ENCODE measurements around the gene DSTYK. TPM values are rescaled to one million over a fixed set of nuclear protein-coding genes. Genes with fewer than 3 reads are reported as not detected.

DSTYK gene
- total RNA-seq, 1 donor from 2014 or later: 9.2 TPM

DNA sequence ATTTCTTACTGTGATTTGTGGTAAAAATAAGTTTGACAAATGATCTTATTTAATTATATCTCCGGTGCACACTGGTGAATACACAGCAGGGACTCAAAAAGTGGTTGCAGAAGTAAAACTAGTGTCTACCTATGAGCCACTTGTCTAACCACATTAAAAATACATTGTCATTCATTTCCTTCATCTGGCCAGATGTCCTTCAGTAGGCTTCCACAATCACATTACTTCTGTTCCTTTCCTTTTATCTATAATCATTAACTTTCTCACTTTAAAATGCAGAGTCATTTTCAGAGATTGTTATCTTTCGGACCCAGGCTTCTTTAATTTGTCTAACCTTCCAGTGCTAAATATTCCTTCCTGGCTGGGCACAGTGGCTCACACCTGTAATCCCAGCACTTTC, 92.8 kb downstream of the DSTYK start:
- Mint-ChIP-seq H3K27me3 (ENCODE audit: unreplicated experiment) (peaks cover 9% of the 10 kb centered on the region), H3K4me1 (ENCODE audit: low read depth, unreplicated experiment) (peaks cover 11% of the 10 kb centered on the region), H3K4me3 (ENCODE audit: unreplicated experiment) (no peak overlapping the region), H3K9me3 (ENCODE audit: unreplicated experiment) (peaks cover 7% of the 10 kb centered on the region), H3K36me3 (ENCODE audit: unreplicated experiment) (no peaks in the 10 kb centered on the region), H3K27ac (ENCODE audit: unreplicated experiment) (no peak overlapping the region)
- DNase-seq: no peak
- TF ChIP-seq, protein P1, sequence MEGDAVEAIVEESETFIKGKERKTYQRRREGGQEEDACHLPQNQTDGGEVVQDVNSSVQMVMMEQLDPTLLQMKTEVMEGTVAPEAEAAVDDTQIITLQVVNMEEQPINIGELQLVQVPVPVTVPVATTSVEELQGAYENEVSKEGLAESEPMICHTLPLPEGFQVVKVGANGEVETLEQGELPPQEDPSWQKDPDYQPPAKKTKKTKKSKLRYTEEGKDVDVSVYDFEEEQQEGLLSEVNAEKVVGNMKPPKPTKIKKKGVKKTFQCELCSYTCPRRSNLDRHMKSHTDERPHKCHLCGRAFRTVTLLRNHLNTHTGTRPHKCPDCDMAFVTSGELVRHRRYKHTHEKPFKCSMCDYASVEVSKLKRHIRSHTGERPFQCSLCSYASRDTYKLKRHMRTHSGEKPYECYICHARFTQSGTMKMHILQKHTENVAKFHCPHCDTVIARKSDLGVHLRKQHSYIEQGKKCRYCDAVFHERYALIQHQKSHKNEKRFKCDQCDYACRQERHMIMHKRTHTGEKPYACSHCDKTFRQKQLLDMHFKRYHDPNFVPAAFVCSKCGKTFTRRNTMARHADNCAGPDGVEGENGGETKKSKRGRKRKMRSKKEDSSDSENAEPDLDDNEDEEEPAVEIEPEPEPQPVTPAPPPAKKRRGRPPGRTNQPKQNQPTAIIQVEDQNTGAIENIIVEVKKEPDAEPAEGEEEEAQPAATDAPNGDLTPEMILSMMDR (IDR thresholded peaks at IDR 0.05; ENCODE audit: partially characterized antibody, unreplicated experiment): no peak

DNA sequence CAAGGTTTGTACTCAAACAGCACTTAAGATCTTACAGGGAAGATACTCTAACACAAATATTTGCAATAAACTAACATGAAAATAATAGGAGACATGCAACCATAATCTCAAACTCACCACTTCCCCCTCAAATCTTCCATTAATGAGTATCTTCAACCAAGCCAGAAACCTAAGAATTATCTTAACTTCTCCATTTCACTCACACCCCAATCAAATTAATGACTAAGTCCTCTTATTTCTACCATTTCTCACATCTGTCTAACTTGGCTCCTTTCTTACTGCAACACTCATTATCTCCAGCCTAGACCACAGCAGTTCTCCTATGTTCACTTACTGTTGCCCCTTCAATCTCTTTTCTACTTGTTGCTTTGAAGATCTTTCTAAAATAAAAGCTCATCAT, 100.1 kb downstream of the DSTYK start:
- DNase-seq: no peak
- TF ChIP-seq, protein P1 (IDR thresholded peaks at IDR 0.05; ENCODE audit: partially characterized antibody, unreplicated experiment): no peak
- Mint-ChIP-seq H3K36me3 (ENCODE audit: unreplicated experiment) (peaks cover 10% of the 10 kb centered on the region), H3K27me3 (ENCODE audit: unreplicated experiment) (no peaks in the 10 kb centered on the region), H3K4me3 (ENCODE audit: unreplicated experiment) (no peak overlapping the region), H3K9me3 (ENCODE audit: unreplicated experiment) (no peaks in the 10 kb centered on the region), H3K4me1 (ENCODE audit: low read depth, unreplicated experiment) (no peaks in the 10 kb centered on the region), H3K27ac (ENCODE audit: unreplicated experiment) (no peak overlapping the region)

DNA sequence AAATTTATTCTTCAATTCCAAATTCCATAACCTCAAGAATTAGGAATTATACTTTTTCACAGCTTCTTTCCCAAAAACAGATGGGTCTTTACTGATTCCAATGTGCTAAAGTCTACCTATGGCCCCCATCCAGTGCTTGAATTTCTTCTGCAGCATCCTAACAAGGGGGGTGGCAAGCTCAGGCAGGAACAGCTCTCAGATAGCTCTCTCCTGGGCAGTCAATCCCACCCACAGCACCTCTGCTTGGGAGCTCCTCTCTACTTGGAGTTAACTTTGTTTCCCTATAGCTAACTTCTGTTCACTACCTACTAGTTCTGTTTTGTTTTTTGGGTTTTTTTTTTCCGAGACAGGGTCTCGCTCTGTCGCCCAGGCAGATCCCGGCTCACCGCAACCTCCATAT, 101.8 kb downstream of the DSTYK start:
- H3K4me1 Mint-ChIP-seq (ENCODE audit: low read depth, unreplicated experiment): no peaks in the 10 kb centered on the region

DNA sequence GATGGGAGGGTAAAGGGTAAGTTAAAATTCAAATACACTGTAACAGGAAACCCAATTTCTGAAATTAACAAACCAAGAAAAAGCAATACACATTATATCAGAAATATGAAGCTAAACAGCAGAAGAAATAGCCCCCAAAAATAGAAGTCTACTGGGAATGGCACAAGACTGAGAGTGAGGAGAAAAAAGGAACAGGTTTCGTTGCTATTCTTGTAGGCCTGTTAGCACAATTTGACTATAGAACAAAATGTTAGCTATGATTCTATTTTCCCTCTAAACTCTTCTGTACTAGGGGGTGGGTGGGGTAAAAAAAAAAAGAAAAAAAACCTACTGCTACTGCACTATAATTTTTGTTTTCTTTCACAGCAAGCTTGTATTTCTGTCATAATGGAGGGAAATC, 102.2 kb downstream of the DSTYK start:
- Mint-ChIP-seq H3K27me3 (ENCODE audit: unreplicated experiment) (no peaks in the 10 kb centered on the region), H3K36me3 (ENCODE audit: unreplicated experiment) (peaks cover 10% of the 10 kb centered on the region), H3K4me3 (ENCODE audit: unreplicated experiment) (no peak overlapping the region), H3K27ac (ENCODE audit: unreplicated experiment) (no peak overlapping the region), H3K4me1 (ENCODE audit: low read depth, unreplicated experiment) (no peaks in the 10 kb centered on the region), H3K9me3 (ENCODE audit: unreplicated experiment) (no peaks in the 10 kb centered on the region)
- DNase-seq: no peak
- TF ChIP-seq, protein P1 (IDR thresholded peaks at IDR 0.05; ENCODE audit: partially characterized antibody, unreplicated experiment): no peak

More for the DNA sequence above, 101.8 kb downstream of the DSTYK start:
- H3K36me3 Mint-ChIP-seq (ENCODE audit: unreplicated experiment): peaks cover 10% of the 10 kb centered on the region
- TF ChIP-seq, protein P1 (IDR thresholded peaks at IDR 0.05; ENCODE audit: partially characterized antibody, unreplicated experiment): no peak
- no peaks in the 10 kb centered on the region for H3K27me3 Mint-ChIP-seq (ENCODE audit: unreplicated experiment)
- H3K27ac Mint-ChIP-seq (ENCODE audit: unreplicated experiment): no peak overlapping the region
- no peaks in the 10 kb centered on the region for H3K9me3 Mint-ChIP-seq (ENCODE audit: unreplicated experiment)
- H3K4me3 Mint-ChIP-seq (ENCODE audit: unreplicated experiment): no peak overlapping the region
- no peak for DNase-seq

DNA sequence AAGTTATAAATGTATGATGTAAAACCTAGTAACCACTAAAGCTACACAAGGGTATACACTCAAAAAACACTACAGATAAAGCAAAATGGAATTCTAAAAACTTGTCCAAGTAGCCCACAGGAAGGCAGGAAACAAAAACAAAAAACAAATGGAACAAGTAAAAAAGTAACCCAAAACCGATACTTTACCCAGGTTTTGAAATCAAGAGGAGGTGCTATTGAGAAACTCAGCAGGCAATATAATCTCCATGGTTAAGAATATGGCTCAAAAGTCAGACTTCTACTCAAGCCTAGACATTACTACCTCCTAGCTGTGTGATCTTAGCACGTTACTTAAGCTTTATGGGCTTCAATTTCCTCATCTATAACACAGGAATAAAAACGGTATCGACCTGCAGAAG, 103.0 kb downstream of the DSTYK start:
- TF ChIP-seq, protein P1 (IDR thresholded peaks at IDR 0.05; ENCODE audit: partially characterized antibody, unreplicated experiment): no peak
- no peaks in the 10 kb centered on the region for H3K9me3 Mint-ChIP-seq (ENCODE audit: unreplicated experiment)
- no peak overlapping the region for H3K27ac Mint-ChIP-seq (ENCODE audit: unreplicated experiment)
- peaks cover 10% of the 10 kb centered on the region for H3K36me3 Mint-ChIP-seq (ENCODE audit: unreplicated experiment)
- DNase-seq: no peak
- no peaks in the 10 kb centered on the region for H3K27me3 Mint-ChIP-seq (ENCODE audit: unreplicated experiment)
- H3K4me1 Mint-ChIP-seq (ENCODE audit: low read depth, unreplicated experiment): no peaks in the 10 kb centered on the region
- H3K4me3 Mint-ChIP-seq (ENCODE audit: unreplicated experiment): no peak overlapping the region
